Kidney epithelial cell (primary cell): ENCODE measurements around the gene LARGE1. TPM values are rescaled to one million over a fixed set of nuclear protein-coding genes. Genes with fewer than 3 reads are reported as not detected.

Experiments
- DNase-seq: peaks from one replicate; pipeline ENCODE4 v3.0.0-alpha.2; 2010; ENCODE audit warnings: low read depth
- H3K27me3 ChIP-seq: 2 replicates; pipeline ENCODE4 v1.6.0; 2011; ENCODE audit warnings: low read length; ENCODE audit not compliant: control insufficient read depth, insufficient read depth
- H3K36me3 ChIP-seq: 2 replicates; pipeline ENCODE4 v1.5.1; 2011; ENCODE audit warnings: low read length; ENCODE audit not compliant: control insufficient read depth, insufficient read depth
- H3K4me3 ChIP-seq: 2 replicates; pipeline ENCODE4 v1.5.1; 2011; ENCODE audit warnings: low read depth, mild to moderate bottlenecking, control low read depth, low read length
- CTCF ChIP-seq: IDR thresholded peaks from 2 replicates; pipeline ENCODE4 v1.5.1; 2011; ENCODE audit warnings: mild to moderate bottlenecking, moderate library complexity, low read length, control low read depth, inconsistent platforms; ENCODE audit not compliant: insufficient read depth, poor library complexity, severe bottlenecking
- total RNA-seq: library from RNA; depleted of rRNA; stranded (reverse); fragments of >200 nt; gene quantifications from 2 replicates; pipeline ENCODE4 v1.2.3, GENCODE V29; 2015

The LARGE1 gene
- total RNA-seq, 1 donor from 2014 or later: 17.8 TPM

- Histone ChIP-seq H3K36me3 (no peaks in the 10 kb centered on the region), H3K27me3 (no peaks in the 10 kb centered on the region), H3K4me3 (no peak overlapping the region)
- TF ChIP-seq CTCF: peak; percentile 11
- peak; percentile 49 for DNase-seq
These were observed 520.0 kb downstream of the LARGE1 start for GRCh38 chr22:33400061-33400840.

GRCh38 chr22:33397381-33397907 is 522.8 kb downstream of the LARGE1 start:
- no peak for DNase-seq
- TF ChIP-seq CTCF: no peak
- Histone ChIP-seq H3K36me3 (no peaks in the 10 kb centered on the region), H3K27me3 (no peaks in the 10 kb centered on the region), H3K4me3 (no peak overlapping the region)

GRCh38 chr22:33393432-33393831 is 526.8 kb downstream of the LARGE1 start:
- no peak for TF ChIP-seq CTCF
- Histone ChIP-seq H3K36me3 (no peaks in the 10 kb centered on the region), H3K4me3 (no peak overlapping the region), H3K27me3 (no peaks in the 10 kb centered on the region)
- no peak for DNase-seq

DNA sequence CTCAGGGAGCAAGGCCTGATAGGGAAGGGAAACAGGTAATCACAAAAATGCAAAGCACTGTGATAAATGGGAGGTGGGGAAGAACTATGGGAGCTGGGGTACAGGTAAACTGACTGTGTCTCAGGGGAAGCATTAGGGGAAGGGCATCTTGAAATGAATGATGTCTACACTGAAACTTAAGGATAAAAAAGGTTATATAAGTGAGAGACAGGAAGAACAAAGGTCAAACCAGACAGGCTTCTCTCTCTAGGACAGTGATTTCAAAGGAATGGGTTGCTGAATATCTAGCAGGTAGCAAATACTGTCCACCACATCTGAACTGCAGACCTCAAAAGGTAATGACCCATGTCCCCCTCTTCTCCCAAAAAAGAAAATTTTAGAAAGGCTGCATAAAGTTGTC is 529.0 kb downstream of the LARGE1 start:
- H3K27me3 ChIP-seq: no peaks in the 10 kb centered on the region
- no peak overlapping the region for H3K4me3 ChIP-seq
- no peak for DNase-seq
- no peak for TF ChIP-seq CTCF
- H3K36me3 ChIP-seq: no peaks in the 10 kb centered on the region

DNA sequence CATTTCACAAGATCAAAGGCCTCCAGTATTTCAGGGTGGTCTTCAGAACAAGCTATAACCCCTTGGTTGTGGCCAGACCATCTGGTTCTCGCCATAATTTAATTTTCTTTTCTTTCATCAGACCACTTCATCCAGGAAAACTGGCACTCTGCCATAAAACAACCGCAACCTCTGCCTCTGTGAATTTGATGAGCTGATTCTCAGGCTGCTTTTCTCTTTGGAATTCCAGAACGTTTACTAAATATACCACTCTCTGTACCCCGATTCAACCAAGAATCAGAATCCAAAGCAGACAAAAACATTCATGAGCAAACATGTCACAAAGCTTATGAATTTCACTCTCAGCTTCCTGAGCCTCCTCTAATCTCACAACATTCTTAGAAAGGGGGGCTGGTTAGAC is 530.3 kb downstream of the LARGE1 start:
- no peak for DNase-seq
- no peak overlapping the region for H3K4me3 ChIP-seq
- TF ChIP-seq CTCF: no peak
- no peaks in the 10 kb centered on the region for H3K27me3 ChIP-seq
- no peaks in the 10 kb centered on the region for H3K36me3 ChIP-seq

- H3K27me3 ChIP-seq: no peaks in the 10 kb centered on the region
- no peak for TF ChIP-seq CTCF
- H3K36me3 ChIP-seq: no peaks in the 10 kb centered on the region
- H3K4me3 ChIP-seq: no peak overlapping the region
- no peak for DNase-seq
These were observed 534.0 kb downstream of the LARGE1 start for GRCh38 chr22:33386270-33386669.
